ENCODE data around the gene ZNF764. TPM values are rescaled to one million over a fixed set of nuclear protein-coding genes. Genes with fewer than 3 reads are reported as not detected.

Gene ZNF764
- total and polyA plus RNA-seq, 2 experiments from 2014 or later: 5.6 to 12.9 TPM

DNA sequence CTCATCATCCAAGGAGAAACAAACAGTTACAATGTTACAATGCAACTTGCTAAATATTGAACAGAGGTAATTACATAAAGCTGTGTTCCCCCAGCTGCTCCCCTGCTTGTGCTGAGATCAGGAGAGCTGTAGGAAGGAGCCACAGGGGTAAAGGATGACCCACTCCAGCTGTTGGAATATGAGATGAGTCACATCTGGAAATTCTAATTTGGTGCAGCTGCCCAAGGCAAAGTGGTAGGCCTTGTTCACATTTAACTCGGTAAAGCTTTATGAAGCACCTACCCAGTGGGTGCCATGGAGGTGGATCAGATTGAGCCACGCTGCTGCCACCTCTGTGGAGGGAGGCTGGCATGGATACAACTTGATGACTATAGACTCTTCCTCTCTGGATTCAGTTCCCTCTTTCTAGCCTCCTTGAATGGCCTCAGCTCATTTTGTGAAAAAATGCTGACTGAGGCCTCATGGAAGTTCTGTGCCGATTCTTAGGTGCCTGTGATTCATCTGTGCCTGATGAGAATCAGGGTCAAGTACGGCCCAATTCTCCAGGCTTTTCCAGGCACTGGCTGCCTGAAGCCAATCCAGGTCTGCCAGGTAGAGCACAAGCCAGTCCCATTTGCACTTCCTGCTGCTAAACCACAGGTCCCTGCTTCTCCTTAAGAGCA, 44.6 kb upstream of the ZNF764 start:
- Mint-ChIP-seq H3K9me3 (peaks cover 6% of the 10 kb centered on the region; the same call in 2 of the 3 replicates), H3K27me3 (ENCODE audit: insufficient read depth, low read depth, poor library complexity) (peaks cover 8% of the 10 kb centered on the region), H3K4me3 (no peak overlapping the region; the same call in 2 of the 3 replicates), H3K4me1 (no peaks in the 10 kb centered on the region), H3K36me3 (ENCODE audit: low read depth) (peaks cover 50% of the 10 kb centered on the region), H3K27ac (no peak overlapping the region)
- no peaks in the 10 kb centered on the region for H3K27me3 ChIP-seq (ENCODE audit: insufficient read depth)
- H3K9me2 ChIP-seq (ENCODE audit: insufficient read depth): no peaks in the 10 kb centered on the region
- 0 out of 2 replicates have a peak, but pooled peaks cover 5% of the 10 kb centered on the region for H3K79me2 ChIP-seq (replicated peaks; ENCODE audit: insufficient read depth)
- no peak overlapping the region for H2AFZ ChIP-seq
- no peak overlapping the region for H3K4me2 ChIP-seq
- peaks cover 10% of the 10 kb centered on the region; the same call in 1 of the 2 replicates for H4K20me1 ChIP-seq (replicated peaks; ENCODE audit: insufficient read depth)
- H3K4me3 ChIP-seq: no peak overlapping the region
- 0 out of 2 replicates have a peak, but pooled peaks cover 16% of the 10 kb centered on the region for H3K36me3 ChIP-seq (ENCODE audit: insufficient read depth)
- H3K27ac ChIP-seq (ENCODE audit: low read depth): no peak overlapping the region
- no peaks in the 10 kb centered on the region; the same call in 1 of the 2 replicates for H3F3A ChIP-seq (replicated peaks; ENCODE audit: low read depth)
- no peaks in the 10 kb centered on the region for H3K4me1 ChIP-seq (ENCODE audit: insufficient read depth)
- TF ChIP-seq JUNB (IDR thresholded peaks at IDR 0.05; ENCODE audit: unreplicated experiment) (no peak), ZNF114 (CRISPR knock-in tag; IDR thresholded peaks at IDR 0.05) (no peak), POLR2AphosphoS5 (IDR thresholded peaks at IDR 0.05; ENCODE audit: low read depth) (no peak), EZH2 (IDR thresholded peaks at IDR 0.05; ENCODE audit: low read depth, unreplicated experiment) (no peak), NANOG (IDR thresholded peaks at IDR 0.05; ENCODE audit: borderline replicate concordance) (no peak), ZNF331 (CRISPR knock-in tag; IDR thresholded peaks at IDR 0.05; ENCODE audit: low read depth) (no peak), EZH2phosphoT487 (IDR thresholded peaks at IDR 0.05; ENCODE audit: unreplicated experiment) (no peak), STAT1 (IDR thresholded peaks at IDR 0.05; ENCODE audit: unreplicated experiment) (no peak), CREB1 (CRISPR knock-in tag; IDR thresholded peaks at IDR 0.05; ENCODE audit: low read depth) (no peak)
- TF ChIP-seq, protein P1, sequence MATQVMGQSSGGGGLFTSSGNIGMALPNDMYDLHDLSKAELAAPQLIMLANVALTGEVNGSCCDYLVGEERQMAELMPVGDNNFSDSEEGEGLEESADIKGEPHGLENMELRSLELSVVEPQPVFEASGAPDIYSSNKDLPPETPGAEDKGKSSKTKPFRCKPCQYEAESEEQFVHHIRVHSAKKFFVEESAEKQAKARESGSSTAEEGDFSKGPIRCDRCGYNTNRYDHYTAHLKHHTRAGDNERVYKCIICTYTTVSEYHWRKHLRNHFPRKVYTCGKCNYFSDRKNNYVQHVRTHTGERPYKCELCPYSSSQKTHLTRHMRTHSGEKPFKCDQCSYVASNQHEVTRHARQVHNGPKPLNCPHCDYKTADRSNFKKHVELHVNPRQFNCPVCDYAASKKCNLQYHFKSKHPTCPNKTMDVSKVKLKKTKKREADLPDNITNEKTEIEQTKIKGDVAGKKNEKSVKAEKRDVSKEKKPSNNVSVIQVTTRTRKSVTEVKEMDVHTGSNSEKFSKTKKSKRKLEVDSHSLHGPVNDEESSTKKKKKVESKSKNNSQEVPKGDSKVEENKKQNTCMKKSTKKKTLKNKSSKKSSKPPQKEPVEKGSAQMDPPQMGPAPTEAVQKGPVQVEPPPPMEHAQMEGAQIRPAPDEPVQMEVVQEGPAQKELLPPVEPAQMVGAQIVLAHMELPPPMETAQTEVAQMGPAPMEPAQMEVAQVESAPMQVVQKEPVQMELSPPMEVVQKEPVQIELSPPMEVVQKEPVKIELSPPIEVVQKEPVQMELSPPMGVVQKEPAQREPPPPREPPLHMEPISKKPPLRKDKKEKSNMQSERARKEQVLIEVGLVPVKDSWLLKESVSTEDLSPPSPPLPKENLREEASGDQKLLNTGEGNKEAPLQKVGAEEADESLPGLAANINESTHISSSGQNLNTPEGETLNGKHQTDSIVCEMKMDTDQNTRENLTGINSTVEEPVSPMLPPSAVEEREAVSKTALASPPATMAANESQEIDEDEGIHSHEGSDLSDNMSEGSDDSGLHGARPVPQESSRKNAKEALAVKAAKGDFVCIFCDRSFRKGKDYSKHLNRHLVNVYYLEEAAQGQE (IDR thresholded peaks at IDR 0.05; ENCODE audit: unreplicated experiment): no peak
- TF ChIP-seq, protein P2, sequence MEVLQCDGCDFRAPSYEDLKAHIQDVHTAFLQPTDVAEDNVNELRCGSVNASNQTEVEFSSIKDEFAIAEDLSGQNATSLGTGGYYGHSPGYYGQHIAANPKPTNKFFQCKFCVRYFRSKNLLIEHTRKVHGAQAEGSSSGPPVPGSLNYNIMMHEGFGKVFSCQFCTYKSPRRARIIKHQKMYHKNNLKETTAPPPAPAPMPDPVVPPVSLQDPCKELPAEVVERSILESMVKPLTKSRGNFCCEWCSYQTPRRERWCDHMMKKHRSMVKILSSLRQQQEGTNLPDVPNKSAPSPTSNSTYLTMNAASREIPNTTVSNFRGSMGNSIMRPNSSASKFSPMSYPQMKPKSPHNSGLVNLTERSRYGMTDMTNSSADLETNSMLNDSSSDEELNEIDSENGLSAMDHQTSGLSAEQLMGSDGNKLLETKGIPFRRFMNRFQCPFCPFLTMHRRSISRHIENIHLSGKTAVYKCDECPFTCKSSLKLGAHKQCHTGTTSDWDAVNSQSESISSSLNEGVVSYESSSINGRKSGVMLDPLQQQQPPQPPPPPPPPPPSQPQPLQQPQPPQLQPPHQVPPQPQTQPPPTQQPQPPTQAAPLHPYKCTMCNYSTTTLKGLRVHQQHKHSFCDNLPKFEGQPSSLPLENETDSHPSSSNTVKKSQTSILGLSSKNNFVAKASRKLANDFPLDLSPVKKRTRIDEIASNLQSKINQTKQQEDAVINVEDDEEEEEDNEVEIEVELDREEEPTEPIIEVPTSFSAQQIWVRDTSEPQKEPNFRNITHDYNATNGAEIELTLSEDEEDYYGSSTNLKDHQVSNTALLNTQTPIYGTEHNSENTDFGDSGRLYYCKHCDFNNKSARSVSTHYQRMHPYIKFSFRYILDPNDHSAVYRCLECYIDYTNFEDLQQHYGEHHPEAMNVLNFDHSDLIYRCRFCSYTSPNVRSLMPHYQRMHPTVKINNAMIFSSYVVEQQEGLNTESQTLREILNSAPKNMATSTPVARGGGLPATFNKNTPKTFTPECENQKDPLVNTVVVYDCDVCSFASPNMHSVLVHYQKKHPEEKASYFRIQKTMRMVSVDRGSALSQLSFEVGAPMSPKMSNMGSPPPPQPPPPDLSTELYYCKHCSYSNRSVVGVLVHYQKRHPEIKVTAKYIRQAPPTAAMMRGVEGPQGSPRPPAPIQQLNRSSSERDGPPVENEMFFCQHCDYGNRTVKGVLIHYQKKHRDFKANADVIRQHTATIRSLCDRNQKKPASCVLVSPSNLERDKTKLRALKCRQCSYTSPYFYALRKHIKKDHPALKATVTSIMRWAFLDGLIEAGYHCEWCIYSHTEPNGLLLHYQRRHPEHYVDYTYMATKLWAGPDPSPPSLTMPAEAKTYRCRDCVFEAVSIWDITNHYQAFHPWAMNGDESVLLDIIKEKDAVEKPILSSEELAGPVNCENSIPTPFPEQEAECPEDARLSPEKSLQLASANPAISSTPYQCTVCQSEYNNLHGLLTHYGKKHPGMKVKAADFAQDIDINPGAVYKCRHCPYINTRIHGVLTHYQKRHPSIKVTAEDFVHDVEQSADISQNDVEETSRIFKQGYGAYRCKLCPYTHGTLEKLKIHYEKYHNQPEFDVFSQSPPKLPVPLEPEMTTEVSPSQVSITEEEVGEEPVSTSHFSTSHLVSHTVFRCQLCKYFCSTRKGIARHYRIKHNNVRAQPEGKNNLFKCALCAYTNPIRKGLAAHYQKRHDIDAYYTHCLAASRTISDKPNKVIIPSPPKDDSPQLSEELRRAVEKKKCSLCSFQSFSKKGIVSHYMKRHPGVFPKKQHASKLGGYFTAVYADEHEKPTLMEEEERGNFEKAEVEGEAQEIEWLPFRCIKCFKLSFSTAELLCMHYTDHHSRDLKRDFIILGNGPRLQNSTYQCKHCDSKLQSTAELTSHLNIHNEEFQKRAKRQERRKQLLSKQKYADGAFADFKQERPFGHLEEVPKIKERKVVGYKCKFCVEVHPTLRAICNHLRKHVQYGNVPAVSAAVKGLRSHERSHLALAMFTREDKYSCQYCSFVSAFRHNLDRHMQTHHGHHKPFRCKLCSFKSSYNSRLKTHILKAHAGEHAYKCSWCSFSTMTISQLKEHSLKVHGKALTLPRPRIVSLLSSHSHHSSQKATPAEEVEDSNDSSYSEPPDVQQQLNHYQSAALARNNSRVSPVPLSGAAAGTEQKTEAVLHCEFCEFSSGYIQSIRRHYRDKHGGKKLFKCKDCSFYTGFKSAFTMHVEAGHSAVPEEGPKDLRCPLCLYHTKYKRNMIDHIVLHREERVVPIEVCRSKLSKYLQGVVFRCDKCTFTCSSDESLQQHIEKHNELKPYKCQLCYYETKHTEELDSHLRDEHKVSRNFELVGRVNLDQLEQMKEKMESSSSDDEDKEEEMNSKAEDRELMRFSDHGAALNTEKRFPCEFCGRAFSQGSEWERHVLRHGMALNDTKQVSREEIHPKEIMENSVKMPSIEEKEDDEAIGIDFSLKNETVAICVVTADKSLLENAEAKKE (CRISPR knock-in tag; IDR thresholded peaks at IDR 0.05): no peak
- TF ChIP-seq, protein P3, sequence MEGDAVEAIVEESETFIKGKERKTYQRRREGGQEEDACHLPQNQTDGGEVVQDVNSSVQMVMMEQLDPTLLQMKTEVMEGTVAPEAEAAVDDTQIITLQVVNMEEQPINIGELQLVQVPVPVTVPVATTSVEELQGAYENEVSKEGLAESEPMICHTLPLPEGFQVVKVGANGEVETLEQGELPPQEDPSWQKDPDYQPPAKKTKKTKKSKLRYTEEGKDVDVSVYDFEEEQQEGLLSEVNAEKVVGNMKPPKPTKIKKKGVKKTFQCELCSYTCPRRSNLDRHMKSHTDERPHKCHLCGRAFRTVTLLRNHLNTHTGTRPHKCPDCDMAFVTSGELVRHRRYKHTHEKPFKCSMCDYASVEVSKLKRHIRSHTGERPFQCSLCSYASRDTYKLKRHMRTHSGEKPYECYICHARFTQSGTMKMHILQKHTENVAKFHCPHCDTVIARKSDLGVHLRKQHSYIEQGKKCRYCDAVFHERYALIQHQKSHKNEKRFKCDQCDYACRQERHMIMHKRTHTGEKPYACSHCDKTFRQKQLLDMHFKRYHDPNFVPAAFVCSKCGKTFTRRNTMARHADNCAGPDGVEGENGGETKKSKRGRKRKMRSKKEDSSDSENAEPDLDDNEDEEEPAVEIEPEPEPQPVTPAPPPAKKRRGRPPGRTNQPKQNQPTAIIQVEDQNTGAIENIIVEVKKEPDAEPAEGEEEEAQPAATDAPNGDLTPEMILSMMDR (conservative IDR thresholded peaks at IDR 0.05; ENCODE audit: low read depth in 2 of 2): no peak
- TF ChIP-seq, protein P4, sequence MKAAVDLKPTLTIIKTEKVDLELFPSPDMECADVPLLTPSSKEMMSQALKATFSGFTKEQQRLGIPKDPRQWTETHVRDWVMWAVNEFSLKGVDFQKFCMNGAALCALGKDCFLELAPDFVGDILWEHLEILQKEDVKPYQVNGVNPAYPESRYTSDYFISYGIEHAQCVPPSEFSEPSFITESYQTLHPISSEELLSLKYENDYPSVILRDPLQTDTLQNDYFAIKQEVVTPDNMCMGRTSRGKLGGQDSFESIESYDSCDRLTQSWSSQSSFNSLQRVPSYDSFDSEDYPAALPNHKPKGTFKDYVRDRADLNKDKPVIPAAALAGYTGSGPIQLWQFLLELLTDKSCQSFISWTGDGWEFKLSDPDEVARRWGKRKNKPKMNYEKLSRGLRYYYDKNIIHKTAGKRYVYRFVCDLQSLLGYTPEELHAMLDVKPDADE (IDR thresholded peaks at IDR 0.05): no peak
- ATAC-seq (no peak), DNase-seq (ENCODE audit: low spot score) (no peak)

All from GM23338 (cell line).